ENCODE data around the gene RUNX3.
A peak's percentile ranks its signal among the peaks of the same experiment; 100 is the strongest.

- peak; percentile 50 for TF ChIP-seq CTCF (conservative IDR thresholded peaks at IDR 0.05; ENCODE audit: low read depth, low read length)
- no peak for TF ChIP-seq EZH2 (IDR thresholded peaks at IDR 0.05; ENCODE audit: borderline replicate concordance, low read depth, low read length, poor library complexity, severe bottlenecking)
Observed at GRCh38 chr1:24849672-24850295, 80.3 kb downstream of the RUNX3 start.
